Spleen (tissue), 13 donors: ENCODE data around the gene TRIM69. TPM values are rescaled to one million over a fixed set of nuclear protein-coding genes. Genes with fewer than 3 reads are reported as not detected.
A peak's percentile ranks its signal among the peaks of the same experiment; 100 is the strongest.
"Not testable (repeated sequence)": the region's sequence is repeated elsewhere in the genome, so short reads cannot be mapped to it uniquely, and the experiment has no call there.

Experiments
- DNase-seq: peaks from one replicate; pipeline ENCODE4 v3.0.0-alpha.2; 2020
- H3K27ac ChIP-seq, 8 donors: fragments of 200-600 bp; sonication (generic) in 7 of 8; 1 replicate in 4 of 8; 2 replicates in 4 of 8; pipeline versions ENCODE4 v1.5.0 to v1.8.0; 2016 to 2021; ENCODE audit warnings: inconsistent platforms in 4 of 8, mild to moderate bottlenecking in 4 of 8, moderate library complexity in 1 of 8
- H3K27me3 ChIP-seq, 7 donors: fragments of 200-600 bp; sonication (generic) in 6 of 7; replicated peaks in 1 of 7; 1 replicate in 4 of 7; 2 replicates in 3 of 7; pipeline versions ENCODE4 v1.5.0 to v1.8.0; 2016 to 2021; ENCODE audit warnings: inconsistent platforms in 3 of 7, mild to moderate bottlenecking in 1 of 7
- H3K36me3 ChIP-seq, 6 donors: fragments of 200-600 bp; sonication (generic) in 5 of 6; 1 replicate in 4 of 6; 2 replicates in 2 of 6; pipeline versions ENCODE4 v1.5.0 to v1.8.0; 2016 to 2021; ENCODE audit warnings: inconsistent platforms in 2 of 6
- H3K4me1 ChIP-seq, 6 donors: fragments of 200-600 bp; sonication (generic) in 5 of 6; 1 replicate in 3 of 6; 2 replicates in 3 of 6; pipeline versions ENCODE4 v1.5.0 to v1.8.0; 2016 to 2021; ENCODE audit warnings: inconsistent platforms in 3 of 6
- H3K4me3 ChIP-seq, 8 donors: fragments of 200-600 bp; sonication (generic) in 7 of 8; 1 replicate in 4 of 8; 2 replicates in 4 of 8; pipeline versions ENCODE4 v1.5.0 to v1.8.0; 2016 to 2021; ENCODE audit warnings: inconsistent platforms in 4 of 8, mild to moderate bottlenecking in 4 of 8, moderate library complexity in 2 of 8
- H3K9me3 ChIP-seq, 8 donors: fragments of 200-600 bp; sonication (generic) in 7 of 8; 1 replicate in 4 of 8; 2 replicates in 4 of 8; pipeline versions ENCODE4 v1.5.0 to v1.8.0; 2016 to 2021; ENCODE audit warnings: inconsistent platforms in 4 of 8
- POLR2A ChIP-seq, 3 donors: fragments of 450-650 bp; IDR thresholded peaks; one replicate each; pipeline ENCODE4 v1.5.1; 2017; ENCODE audit warnings: antibody characterized with exemption in 3 of 3, mild to moderate bottlenecking in 1 of 3
- POLR2AphosphoS5 ChIP-seq, 3 donors: sonication (generic); formaldehyde crosslinking; IDR thresholded peaks; one replicate each; pipeline ENCODE4 v1.5.1; 2017; ENCODE audit warnings: antibody characterized with exemption in 3 of 3
- WGBS, 5 donors: extraction: QIAGEN DNeasy Blood & Tissue Kit in 3 of 5; methylation state at CpG; one replicate each; pipeline versions ENCODE4 v1.1.5 to v1.1.7; 2013 to 2018; 5-methylcytosine and 5-hydroxymethylcytosine counted together
- intact Hi-C: fragments of 100-400 bp; cut with DNase I; formaldehyde crosslinking; loops from one replicate; pipeline ENCODE4 v1.15.0; 2023; ENCODE audit warnings: low total_unique reads
- long read RNA-seq, 2 donors: transcript quantifications; one replicate each; lab custom pipeline, GENCODE V29; 2026
- polyA plus RNA-seq, 3 donors: library from polyadenylated mRNA; stranded (reverse); fragments of 200-250 nt; gene quantifications; one replicate each; pipeline ENCODE4 v1.2.1, GENCODE V29; 2013
- total RNA-seq, 7 donors: library from RNA; depleted of rRNA in 3 of 7; stranded (reverse); fragments of >200 nt in 3 of 7; fragmentation: NEBNext Ultra II Directional in 4 of 7; extraction: Animal tissue kit (Norgen Biotek cat#: 25700) in 4 of 7; gene quantifications; one replicate each; pipeline versions ENCODE4 v1.1.0 to v1.2.1, GENCODE V29; 2016 to 2021
- TF ChIP-seq, protein P1 (sequence below), 11 experiments: fragments of 200-600 bp in 7 of 11; fragments of 450-650 bp in 4 of 11; sonication (generic) in 4 of 11; IDR thresholded peaks in 8 of 11; conservative IDR thresholded peaks in 3 of 11; 1 replicate in 7 of 11; 2 replicates in 4 of 11; pipeline versions ENCODE4 v1.4.0 to v1.8.0; 2016 to 2021; ENCODE audit warnings: antibody characterized with exemption in 11 of 11, inconsistent platforms in 4 of 11, mild to moderate bottlenecking in 1 of 11
- donor health status: healthy with polysubstance abuse.
- donor health status: DM: no; HTN: no; CAD: no; lungs with moderate emphysema.
- donor health status: DM: no; HTN: no; CAD: no.
- donor health status: Bipolar disorder and iron deficiency.
- donor health status: healthy.
- donor health status: DM: no; HTN: no; CAD: no.
- donor health status: DM: yes; HTN: yes; CAD: no.

Gene TRIM69
- total RNA-seq (10 to 100 TPM; 24.7 to 54.9 (median 46.9) TPM), polyA plus RNA-seq (10 to 100 TPM; 16.4 to 44.5 (median 22.3) TPM)
- long read RNA-seq, donor 1, transcript TRIM69-207 (2 exons, 3,190 nt): major isoform, 11 of 11 reads
- long read RNA-seq, donor 1, partial matches to known transcripts: 0 of 11 reads
- long read RNA-seq, donor 1, other reads (novel, unspliced or antisense): 0 of 11 reads
- long read RNA-seq, donor 2, transcript TRIM69-207 (2 exons, 3,190 nt): major isoform, 8 of 8 reads
- long read RNA-seq, donor 2, partial matches to known transcripts: 0 of 8 reads
- long read RNA-seq, donor 2, other reads (novel, unspliced or antisense): 0 of 8 reads

DNA sequence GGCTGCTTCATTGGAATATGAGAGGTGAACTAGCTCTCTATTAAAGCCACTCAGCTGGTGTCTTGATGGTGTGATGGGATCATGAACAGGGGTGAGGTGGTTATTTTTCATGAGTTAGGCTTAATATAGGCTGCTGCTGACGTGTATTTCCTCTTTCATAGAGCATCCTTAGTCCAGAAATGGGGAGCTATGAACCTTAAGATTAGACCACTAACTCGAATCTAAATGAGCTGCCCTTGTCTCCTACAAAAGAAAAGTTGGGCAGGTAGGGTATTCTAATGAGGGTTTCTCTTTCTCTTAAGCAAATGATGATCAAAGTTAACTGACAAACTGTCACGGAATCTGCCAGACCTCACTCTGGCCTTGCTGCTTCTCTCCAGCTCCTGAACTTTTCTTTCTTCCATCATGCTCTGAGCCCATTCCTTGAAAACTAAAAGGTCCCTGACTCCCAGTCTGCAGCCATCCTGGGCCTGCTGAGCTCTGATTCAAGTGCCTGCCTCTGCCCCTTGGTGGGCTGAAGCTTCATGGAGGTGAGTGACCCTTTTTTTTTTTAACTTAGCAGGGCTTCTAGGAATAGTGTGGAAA lies at the start of gene TRIM69:
Gene TRIM69 (plus strand): TSS at position 348 of the 585 bp plus-strand sequence. CDS start 177 bp downstream, at position 525.
- Histone ChIP-seq H3K36me3 (peaks cover 0 to 14% (median 4%) of the 10 kb centered on the region in 6 donors), H3K4me3 (peak within 1 kb of the TSS in 2 of 8 donors; percentile 3 to 49), H3K9me3 (no peaks in the 10 kb centered on the region), H3K27me3 (no peaks in the 10 kb centered on the region), H3K27ac (peak within 1 kb of the TSS; percentile 74 to 88 (median 82)), H3K4me1 (peaks cover 20 to 79% (median 61%) of the 10 kb centered on the region in 6 donors)
- no peak for DNase-seq
- TF ChIP-seq POLR2A (IDR thresholded peaks at IDR 0.05): no peak
- TF ChIP-seq POLR2AphosphoS5 (IDR thresholded peaks at IDR 0.05): peak in 1 of 3 donors; percentile 1
- 50 to 62% (median 58%) methylated on average over 3 of the region's 3 CpGs for WGBS, 5 donors
- intact Hi-C loops: loop anchor here (5.0 kb wide), 1 partner anchor 74 kb away; the partner anchor contains the start of gene SPG11

GRCh38 chr15:44689318-44689717 lies 47.0 kb upstream of the TRIM69 start:
- H3K27ac ChIP-seq, H3K4me3 ChIP-seq, DNase-seq, H3K36me3 ChIP-seq, intact Hi-C loops, H3K27me3 ChIP-seq: not testable (repeated sequence)
- WGBS, 5 donors: 85 to 94% (median 90%) methylated on average over 2 of the region's 2 CpGs
- Histone ChIP-seq H3K4me1 (peaks cover 0 to 15% (median 3%) of the 10 kb centered on the region in 6 donors), H3K9me3 (peaks cover 0 to 42% (median 3%) of the 10 kb centered on the region in 8 donors)

- peaks cover 0 to 33% (median 3%) of the 10 kb centered on the region in 8 donors for H3K9me3 ChIP-seq
- WGBS, 5 donors: 4 to 20% (median 12%) methylated on average over 1 of the region's 1 CpG
Observed at GRCh38 chr15:44690245-44690644, 46.1 kb upstream of the TRIM69 start.

DNA sequence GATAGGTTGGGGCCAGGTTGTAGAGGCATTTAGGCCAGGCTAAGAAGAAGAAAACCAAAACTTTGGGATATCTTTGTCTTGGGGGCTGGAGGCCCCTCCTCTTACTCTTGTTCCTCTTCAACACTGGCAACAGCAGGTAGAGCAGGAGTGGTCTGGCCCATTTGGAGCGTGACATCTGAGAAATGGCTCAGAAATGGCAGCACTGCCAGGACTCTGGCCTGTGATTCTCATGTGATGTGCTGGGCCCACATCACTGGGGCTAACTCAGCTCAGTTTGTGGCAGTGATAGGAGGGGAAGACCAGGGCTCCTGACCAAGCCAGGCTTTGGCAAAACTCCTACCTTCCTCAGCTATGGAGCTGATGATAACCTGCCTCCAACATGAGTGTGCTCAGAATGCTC lies 43.7 kb upstream of the TRIM69 start:
- peaks cover 0 to 15% (median 3%) of the 10 kb centered on the region in 8 donors for H3K9me3 ChIP-seq
- WGBS, 5 donors: 89 to 100% (median 95%) methylated on average over 1 of the region's 1 CpG
- TF ChIP-seq, protein P1, sequence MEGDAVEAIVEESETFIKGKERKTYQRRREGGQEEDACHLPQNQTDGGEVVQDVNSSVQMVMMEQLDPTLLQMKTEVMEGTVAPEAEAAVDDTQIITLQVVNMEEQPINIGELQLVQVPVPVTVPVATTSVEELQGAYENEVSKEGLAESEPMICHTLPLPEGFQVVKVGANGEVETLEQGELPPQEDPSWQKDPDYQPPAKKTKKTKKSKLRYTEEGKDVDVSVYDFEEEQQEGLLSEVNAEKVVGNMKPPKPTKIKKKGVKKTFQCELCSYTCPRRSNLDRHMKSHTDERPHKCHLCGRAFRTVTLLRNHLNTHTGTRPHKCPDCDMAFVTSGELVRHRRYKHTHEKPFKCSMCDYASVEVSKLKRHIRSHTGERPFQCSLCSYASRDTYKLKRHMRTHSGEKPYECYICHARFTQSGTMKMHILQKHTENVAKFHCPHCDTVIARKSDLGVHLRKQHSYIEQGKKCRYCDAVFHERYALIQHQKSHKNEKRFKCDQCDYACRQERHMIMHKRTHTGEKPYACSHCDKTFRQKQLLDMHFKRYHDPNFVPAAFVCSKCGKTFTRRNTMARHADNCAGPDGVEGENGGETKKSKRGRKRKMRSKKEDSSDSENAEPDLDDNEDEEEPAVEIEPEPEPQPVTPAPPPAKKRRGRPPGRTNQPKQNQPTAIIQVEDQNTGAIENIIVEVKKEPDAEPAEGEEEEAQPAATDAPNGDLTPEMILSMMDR (IDR thresholded peaks at IDR 0.05 in 8 of 11, conservative IDR thresholded peaks at IDR 0.05 in 3 of 11): no peak
- TF ChIP-seq POLR2AphosphoS5 (IDR thresholded peaks at IDR 0.05) (no peak), POLR2A (IDR thresholded peaks at IDR 0.05) (no peak)
- H3K27me3 ChIP-seq: no peaks in the 10 kb centered on the region
- peaks cover 0 to 19% (median 2%) of the 10 kb centered on the region in 6 donors for H3K4me1 ChIP-seq
- DNase-seq: no peak
- no peak overlapping the region for H3K4me3 ChIP-seq
- H3K27ac ChIP-seq: no peak overlapping the region
- intact Hi-C loops: no loop called here
- no peaks in the 10 kb centered on the region for H3K36me3 ChIP-seq

More at GRCh38 chr15:44690245-44690644, 46.1 kb upstream of the TRIM69 start:
- H3K27me3 ChIP-seq, H3K36me3 ChIP-seq, H3K27ac ChIP-seq, intact Hi-C loops, H3K4me3 ChIP-seq, DNase-seq: not testable (repeated sequence)
- H3K4me1 ChIP-seq: peaks cover 0 to 13% (median 2%) of the 10 kb centered on the region in 6 donors

- H3K4me1 ChIP-seq: peaks cover 0 to 19% (median 2%) of the 10 kb centered on the region in 6 donors
- WGBS, 5 donors: 88 to 92% (median 91%) methylated on average over 4 of the region's 4 CpGs
- H3K9me3 ChIP-seq: peaks cover 0 to 8% (median 2%) of the 10 kb centered on the region in 8 donors
- DNase-seq: no peak
- no peaks in the 10 kb centered on the region for H3K27me3 ChIP-seq
- no peak overlapping the region for H3K4me3 ChIP-seq
- H3K36me3 ChIP-seq: no peaks in the 10 kb centered on the region
- peak overlapping the region in 2 of 8 donors; percentile 0 to 13 for H3K27ac ChIP-seq
- no peak for TF ChIP-seq POLR2AphosphoS5 (IDR thresholded peaks at IDR 0.05)
- TF ChIP-seq, protein P1 (IDR thresholded peaks at IDR 0.05 in 8 of 11, conservative IDR thresholded peaks at IDR 0.05 in 3 of 11): no peak
- no peak for TF ChIP-seq POLR2A (IDR thresholded peaks at IDR 0.05)
- intact Hi-C loops: no loop called here
Observed at GRCh38 chr15:44694416-44694815, 41.9 kb upstream of the TRIM69 start.
